CD4-positive, alpha-beta T cell treated with Interleukin-12 subunit alpha and Interleukin-12 subunit beta, for 1 hour (primary cell): Measurements from ENCODE around the gene SPPL3.

Source experiments
- DNase-seq: peaks from one replicate; pipeline ENCODE4 v3.0.0-alpha.2; 2020

The SPPL3 gene

DNA sequence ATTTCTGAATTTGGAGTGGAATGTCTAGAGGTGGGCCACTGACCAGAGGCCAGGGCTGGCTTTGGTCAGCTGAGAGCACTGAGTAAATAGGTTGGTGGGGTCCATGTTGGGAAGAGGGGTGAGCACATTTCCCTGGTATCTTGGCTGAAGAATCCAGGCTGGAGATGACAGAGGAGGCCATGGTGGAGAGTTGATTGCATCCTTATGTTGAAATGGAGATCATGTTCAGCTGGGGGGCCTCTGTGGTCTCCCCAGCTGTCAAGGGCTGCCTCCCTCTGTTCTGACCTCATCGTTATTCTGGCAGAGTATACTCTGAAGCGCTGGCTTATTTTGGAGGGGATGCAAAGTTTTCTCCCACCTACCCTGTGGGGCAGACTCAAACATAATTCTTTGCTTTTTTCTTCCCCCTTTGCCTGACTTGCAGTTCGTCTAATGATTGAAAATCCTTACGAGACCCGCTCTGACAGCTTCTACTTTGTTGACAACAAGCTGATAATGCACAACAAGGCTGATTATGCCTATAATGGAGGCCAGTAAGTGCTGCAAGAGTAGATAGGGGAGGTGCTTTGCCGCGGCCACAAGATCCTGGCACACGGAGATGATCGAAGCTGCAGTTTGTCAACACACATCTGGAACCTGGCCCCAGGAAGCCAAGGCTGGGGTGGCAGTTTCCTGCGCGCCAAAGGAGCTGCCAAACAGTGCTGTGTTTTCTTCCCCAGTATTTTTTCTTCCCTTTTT, 184.5 kb downstream of the SPPL3 start:
- DNase-seq = no peak

DNA sequence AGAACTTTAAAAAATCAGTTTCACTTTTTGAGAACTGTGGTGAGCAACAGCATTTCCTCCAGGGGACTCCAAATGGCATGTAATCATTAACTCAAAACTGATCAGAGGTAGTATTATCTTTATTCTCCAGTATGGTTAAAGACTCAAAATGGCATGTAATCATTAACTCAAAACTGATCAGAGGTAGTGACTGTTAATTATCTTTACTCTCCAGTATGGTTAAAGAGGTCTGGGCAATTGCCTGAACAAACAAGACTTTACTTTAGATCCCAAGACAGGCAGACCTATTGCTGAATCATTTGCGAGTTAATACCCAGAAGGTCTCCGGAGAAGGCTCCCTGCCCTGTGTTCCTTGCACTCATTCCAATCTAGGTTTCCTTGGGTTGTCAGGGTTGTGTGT, 185.1 kb downstream of the SPPL3 start:
- DNase-seq = no peak

DNA sequence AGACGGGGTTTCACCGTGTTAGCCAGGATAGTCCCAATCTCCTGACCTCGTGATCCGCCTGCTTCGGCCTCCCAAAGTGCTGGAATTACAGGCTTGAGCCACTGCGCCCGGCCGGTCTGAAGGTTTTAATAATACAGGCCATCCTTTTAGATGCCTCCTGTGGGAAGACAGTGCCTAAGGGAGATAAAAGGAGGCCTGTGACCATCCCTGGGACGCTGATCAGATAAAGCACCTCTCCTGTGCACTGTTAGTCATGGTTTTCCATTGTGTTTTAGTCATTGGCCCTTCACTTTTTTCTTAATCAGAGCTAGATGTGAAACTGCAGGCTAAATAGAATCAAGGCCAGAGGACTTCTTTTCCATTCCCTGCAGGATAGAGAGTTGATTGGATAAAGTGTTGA, 186.1 kb downstream of the SPPL3 start:
- DNase-seq = no peak

DNA sequence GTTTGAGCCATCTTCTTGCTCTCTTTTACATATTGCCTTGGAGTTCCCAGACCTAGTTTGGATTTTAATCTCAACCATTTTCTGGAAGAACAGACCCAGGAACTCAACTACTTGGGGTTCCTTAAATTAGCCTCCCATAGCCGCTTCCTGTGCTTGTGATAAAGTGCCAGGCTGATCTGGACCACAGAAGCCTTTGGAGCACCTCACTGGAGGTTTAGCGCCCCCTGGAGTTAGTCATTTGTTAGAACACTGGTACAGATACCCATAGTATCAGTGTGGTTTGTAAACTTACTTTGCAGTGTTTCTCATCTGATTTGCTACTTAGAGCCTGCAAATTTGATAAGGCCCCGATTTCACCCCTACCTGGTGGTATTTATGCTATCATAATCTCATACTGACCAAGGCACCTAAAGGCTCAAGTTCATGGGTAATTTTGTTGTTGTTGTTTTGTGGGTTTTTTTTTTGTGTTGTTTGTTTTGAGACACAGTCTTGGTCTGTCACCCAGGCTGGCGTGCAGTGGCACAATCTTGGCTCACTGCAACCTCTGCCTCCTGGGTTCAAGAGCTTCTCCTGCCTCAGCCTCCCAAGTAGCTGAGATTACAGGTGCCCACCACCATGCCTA, 190.2 kb downstream of the SPPL3 start:
- peak; percentile 87 for DNase-seq

DNA sequence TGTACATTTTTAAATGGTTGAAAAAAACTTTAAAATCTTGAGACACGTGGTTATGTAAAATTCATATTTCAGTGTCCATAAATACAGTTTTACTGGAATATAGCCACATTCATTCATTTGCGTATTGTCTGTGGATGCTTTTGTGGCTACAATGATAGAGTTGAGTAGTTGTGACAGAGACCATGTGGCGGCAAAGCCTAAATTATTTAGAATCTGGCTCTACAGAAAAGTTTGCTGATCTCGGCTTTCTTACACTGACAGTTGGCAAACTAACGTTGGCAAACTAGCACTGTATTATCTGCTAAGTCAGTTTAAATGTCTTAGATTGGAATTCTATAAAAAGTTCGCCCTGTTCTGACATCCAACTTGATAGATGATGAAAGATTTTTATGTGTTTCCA, 191.5 kb downstream of the SPPL3 start:
- no peak for DNase-seq
